NCI-H128 (cell line): Measurements from ENCODE around the gene DHRSX.
"Not testable (repeated sequence)": the region's sequence is repeated elsewhere in the genome, so short reads cannot be mapped to it uniquely, and the experiment has no call there.

Source experiments
- DNase-seq: peaks from one replicate; lab custom pipeline; 2025; ENCODE audit not compliant: unreplicated experiment; lab: John Stamatoyannopoulos, UW

Gene DHRSX, protein sequence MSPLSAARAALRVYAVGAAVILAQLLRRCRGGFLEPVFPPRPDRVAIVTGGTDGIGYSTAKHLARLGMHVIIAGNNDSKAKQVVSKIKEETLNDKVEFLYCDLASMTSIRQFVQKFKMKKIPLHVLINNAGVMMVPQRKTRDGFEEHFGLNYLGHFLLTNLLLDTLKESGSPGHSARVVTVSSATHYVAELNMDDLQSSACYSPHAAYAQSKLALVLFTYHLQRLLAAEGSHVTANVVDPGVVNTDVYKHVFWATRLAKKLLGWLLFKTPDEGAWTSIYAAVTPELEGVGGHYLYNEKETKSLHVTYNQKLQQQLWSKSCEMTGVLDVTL

GRCh38 chrX:2500803-2501558 lies at the start of gene DHRSX, which contains the start of gene ZBED1:
DHRSX (minus strand) TSS chrX:2500976; CDS start chrX:2500925, 51 bp downstream.
ZBED1 (minus strand) TSS chrX:2500976; CDS start chrX:2490719, 10,257 bp downstream.
- no peak for DNase-seq

DNA sequence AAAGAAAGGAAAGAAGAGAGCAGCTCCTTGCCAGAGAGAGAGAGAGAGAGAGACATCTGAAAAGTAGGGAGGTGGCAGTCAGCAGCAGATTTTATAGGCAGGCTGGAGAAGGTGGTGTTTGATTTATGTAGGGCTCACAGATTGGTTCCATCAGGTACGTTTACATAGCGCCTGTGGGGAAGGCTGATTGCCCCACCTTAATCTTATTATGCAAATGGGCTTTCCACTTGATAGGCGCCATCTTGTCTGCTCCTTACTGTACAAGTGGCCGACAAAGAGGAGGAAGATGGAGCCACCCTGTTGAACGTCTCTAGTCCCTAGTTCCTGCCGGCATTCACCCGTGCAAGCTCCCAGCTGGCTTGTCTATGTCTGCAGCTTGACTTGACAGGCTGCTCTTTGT lies 49.1 kb upstream of the DHRSX start:
- peak; percentile 44 for DNase-seq

DNA sequence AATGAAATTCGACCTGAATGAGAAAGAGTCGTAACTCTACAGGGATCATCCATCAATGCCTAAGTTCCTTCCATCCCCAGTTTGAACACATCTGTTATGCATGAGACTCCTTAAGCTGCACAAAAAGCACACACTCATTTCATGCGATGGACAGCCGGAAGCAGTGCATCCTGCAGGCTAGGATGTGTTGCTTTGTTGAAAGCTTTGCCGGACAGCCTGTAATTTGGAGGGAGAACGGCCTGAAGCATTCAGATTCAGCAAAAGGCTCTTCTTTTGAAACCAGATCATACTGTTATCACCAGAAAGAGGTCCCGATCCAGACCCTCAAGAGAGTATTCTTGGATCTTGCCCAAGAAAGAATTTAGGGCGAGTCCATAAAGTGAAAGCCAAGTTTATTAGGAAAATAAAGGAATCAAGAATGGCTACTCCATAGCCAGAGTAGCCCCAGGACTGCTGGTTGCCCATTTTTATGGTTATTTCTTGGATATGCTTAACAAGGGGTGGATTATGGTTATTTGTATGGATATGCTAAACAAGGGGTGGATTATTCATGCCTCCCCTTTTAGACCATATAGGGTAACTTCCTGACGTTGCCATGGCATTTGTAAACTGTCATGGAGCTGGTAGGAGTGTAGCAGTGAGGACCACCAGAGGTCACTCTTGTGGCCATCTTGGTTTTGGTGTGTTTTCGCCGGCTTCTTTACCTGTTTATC lies 48.1 kb upstream of the DHRSX start:
- DNase-seq = no peak

- no peak for DNase-seq
These were observed 47.0 kb upstream of the DHRSX start for GRCh38 chrX:2547736-2548135.

- DNase-seq = no peak
These were observed 45.7 kb upstream of the DHRSX start for GRCh38 chrX:2546496-2546895.

DNA sequence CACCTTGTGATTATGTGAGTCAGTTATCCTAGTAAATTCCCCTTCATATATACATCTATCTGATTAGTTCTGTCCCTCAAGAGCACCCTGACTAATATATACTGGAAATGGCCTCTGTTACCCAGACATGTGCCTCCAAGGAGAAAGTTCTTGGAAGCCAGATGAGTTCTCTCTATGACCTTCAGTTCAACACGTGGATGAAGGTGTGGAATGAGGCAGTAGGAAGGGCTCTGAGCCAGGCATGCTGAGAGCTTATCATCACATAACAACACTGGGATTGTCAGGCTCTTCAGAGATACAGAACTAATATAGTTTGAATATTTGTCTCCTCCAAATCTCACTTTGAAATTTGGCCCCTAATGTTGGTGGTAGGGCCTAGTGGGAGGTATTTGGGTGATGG lies 44.4 kb upstream of the DHRSX start:
- no peak for DNase-seq

DNA sequence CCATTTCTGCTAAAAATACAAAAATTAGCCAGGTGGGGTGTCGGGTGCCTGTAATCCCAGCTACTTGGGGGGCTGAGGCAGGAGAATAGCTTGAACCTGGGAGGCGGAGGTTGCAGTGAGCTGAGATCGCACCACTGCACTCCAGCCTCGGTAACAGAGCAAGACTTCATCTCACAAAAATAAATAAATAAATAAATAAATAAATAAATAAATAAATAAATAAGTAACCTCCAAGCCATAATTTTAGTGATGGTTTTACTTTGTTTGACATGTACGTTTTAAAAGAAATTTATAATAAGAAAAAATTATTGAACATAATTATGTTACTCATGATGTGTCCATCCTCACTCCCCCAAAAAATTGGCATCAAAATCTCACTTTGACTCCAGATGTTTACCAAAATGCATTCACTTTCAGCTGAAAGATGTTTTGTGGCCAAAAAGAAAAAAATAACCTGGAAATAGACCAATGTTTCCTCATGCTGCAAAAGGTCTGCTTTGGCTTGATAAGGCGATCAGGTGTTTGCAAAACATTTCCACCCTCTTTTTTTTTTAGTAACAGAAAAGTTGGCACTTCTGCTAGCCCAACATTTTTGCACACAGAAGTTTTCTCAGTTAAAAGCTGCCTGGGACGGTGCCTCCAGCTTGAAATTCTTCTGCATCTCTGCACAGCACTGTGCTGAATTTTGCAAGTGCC lies 42.2 kb upstream of the DHRSX start:
- no peak for DNase-seq

DNA sequence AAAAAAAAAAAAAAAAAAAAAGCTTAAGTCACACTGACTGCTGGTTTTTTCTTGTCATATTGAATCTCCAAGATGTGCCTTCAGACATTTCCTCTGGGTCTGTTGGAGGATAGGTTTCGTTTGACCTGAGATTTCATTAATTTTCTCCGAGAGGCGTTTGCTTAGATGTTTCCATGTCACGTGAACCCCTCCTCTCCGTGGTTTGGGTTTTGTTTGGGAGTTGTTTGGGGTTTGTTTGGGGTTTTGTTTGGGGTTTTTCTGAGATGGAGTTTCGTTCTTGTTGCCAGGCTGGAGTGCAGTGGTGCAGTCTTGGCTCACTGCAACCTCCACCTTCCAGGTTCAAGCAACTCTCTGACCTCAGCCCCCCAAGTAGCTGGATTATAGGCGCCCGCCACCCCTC lies 40.8 kb upstream of the DHRSX start:
- no peak for DNase-seq

- no peak for DNase-seq
These were observed 39.7 kb upstream of the DHRSX start for GRCh38 chrX:2540426-2540947.

GRCh38 chrX:2539586-2539985 lies 38.8 kb upstream of the DHRSX start:
- no peak for DNase-seq

GRCh38 chrX:2538031-2538757 lies 37.4 kb upstream of the DHRSX start:
- no peak for DNase-seq

DNA sequence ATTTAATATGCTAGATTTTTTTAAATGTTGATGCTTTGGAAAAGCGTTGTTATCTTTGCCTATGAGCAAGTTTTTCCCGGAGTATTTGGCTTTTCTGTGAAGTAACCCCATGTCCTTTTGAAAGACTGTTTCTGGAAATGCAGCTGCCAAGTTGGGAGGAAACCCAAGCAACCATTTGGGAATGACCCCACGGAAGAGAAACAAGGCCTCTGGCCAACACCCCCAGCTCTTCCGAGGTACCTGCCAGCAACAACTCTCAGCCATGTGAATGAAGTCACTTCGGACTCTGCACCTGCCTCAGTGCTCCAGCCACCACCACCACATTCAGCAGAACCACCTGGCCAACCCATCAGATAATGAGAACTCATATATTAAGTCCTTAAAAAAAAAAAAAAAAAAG lies 36.2 kb upstream of the DHRSX start:
- no peak for DNase-seq

DNA sequence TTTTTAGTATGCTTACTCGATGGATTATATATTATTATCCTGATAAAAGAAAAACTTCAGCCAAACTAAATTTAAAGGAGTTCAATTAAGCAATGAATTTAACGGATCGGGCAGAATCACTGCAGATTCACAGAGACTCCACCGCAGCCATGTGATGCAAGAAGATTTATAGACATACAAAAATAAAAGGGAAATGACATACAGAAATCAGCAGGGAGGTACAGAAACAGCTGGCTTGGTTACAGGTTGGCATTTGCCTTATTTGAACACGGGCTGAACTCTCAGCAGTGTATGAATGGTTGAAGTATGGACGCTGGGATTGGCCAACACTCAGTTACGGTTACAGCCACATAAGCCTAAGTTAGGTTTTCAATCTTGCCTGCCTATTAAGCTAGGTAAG lies 35.4 kb upstream of the DHRSX start:
- no peak for DNase-seq

DNA sequence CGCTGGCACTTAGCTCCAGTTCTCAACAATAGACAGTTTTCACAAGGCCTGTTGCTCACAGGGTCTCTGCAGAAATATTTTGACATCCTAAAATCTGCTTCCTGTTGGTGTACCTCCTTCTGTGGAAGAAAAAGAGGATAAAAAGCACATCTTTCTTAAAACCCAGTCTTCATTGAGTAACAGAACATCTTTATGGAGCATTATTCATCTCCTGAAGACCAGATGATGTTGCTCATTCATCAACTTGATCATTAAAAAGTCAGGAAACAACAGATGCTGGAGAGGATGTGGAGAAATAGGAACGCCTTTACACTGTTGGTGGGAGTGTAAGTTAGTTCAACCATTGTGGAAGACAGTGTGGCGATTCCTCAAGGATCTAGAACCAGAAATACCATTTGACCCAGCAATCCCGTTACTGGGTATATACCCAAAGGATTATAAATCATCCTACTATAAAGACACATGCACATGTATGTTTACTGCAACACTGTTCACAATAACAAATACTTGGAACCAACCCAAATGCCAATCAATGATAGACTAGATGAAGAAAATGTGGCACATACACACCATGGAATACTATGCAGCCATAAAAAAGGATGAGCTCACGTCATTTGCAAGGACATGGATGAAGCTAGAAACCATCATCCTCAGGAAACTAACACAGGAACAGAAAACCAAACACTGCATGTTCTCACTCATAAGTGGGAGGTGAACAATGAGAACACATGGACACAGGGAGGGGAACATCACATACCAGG lies 33.7 kb upstream of the DHRSX start:
- not testable (repeated sequence) for DNase-seq

DNA sequence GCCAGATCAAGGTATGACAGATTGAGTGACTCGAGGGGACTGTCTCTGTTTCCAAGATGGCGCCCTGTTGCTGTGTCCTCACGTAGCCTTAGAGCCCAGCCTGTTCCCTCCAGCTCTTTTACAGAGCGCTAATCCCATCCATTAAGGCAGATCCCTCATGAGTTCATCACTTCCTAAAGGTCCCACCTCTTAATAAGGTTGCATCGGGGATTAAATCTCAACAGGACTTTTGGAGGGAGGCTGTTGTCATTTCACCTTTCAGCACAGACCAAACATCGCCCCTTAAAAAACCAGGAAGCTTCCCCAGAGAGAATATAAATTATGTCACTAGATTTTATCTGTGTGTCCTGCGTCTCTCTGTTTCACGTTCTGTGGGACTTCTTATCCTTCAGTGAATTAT lies 32.6 kb upstream of the DHRSX start:
- no peak for DNase-seq

- no peak for DNase-seq
These were observed 25.6 kb upstream of the DHRSX start for GRCh38 chrX:2526390-2526789.

DNA sequence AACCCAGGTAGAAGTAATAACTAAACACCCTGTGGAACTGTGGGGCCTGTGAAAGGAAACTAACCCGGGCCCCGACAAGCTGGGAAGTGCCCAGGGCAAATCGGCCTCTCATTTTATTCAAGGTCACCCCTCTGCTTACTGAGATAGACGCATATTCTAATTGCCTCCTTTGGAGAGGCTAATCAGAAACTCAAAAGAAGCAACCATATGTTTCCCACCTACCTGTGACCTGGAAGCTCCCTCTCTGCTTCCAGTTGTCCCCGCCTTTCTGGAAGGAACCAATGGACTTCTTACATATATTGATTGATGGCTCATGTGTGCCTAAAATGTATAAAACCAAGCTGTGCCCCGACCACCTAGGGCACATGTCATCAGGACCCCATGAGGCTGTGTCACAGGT lies 23.1 kb upstream of the DHRSX start:
- no peak for DNase-seq

- no peak for DNase-seq
These were observed 21.2 kb upstream of the DHRSX start for GRCh38 chrX:2521927-2522386.

- no peak for DNase-seq
These were observed 20.5 kb upstream of the DHRSX start for GRCh38 chrX:2521092-2521926.
